Immature natural killer cell (primary cell): ENCODE results near the gene ADCY10. TPM values are rescaled to one million over a fixed set of nuclear protein-coding genes. Genes with fewer than 3 reads are reported as not detected.

Experiments used
- DNase-seq, 3 donors: peaks; one replicate each; pipeline ENCODE4 v3.0.0; 2022; ENCODE audit warnings: mixed read lengths in 1 of 3
- H3K27ac Mint-ChIP-seq, 6 donors: one replicate each; pipeline ENCODE4 v1.8.0; 2020; ENCODE audit warnings: mixed read lengths in 6 of 6, mild to moderate bottlenecking in 5 of 6, inconsistent platforms in 4 of 6, moderate library complexity in 3 of 6
- H3K27me3 Mint-ChIP-seq, 3 donors: one replicate each; pipeline ENCODE4 v1.8.0; 2020 to 2021; ENCODE audit warnings: low read depth in 3 of 3, mild to moderate bottlenecking in 3 of 3, mixed read lengths in 3 of 3, moderate library complexity in 3 of 3, inconsistent platforms in 1 of 3
- H3K36me3 Mint-ChIP-seq, 3 donors: one replicate each; pipeline ENCODE4 v1.8.0; 2020; ENCODE audit warnings: mixed read lengths in 3 of 3, inconsistent platforms in 2 of 3, mild to moderate bottlenecking in 2 of 3
- H3K4me1 Mint-ChIP-seq, 2 donors: one replicate each; pipeline ENCODE4 v1.8.0; 2020; ENCODE audit warnings: inconsistent platforms in 2 of 2, mild to moderate bottlenecking in 2 of 2, mixed read lengths in 2 of 2, moderate library complexity in 1 of 2
- H3K4me3 Mint-ChIP-seq, 5 donors: one replicate each; pipeline ENCODE4 v1.8.0; 2020; ENCODE audit warnings: mild to moderate bottlenecking in 5 of 5, mixed read lengths in 5 of 5, inconsistent platforms in 3 of 5, moderate library complexity in 3 of 5
- H3K9me3 Mint-ChIP-seq, 6 donors: one replicate each; pipeline ENCODE4 v1.8.0; 2020; ENCODE audit warnings: mild to moderate bottlenecking in 6 of 6, mixed read lengths in 6 of 6, inconsistent platforms in 4 of 6, moderate library complexity in 3 of 6
- polyA plus RNA-seq, 3 donors: library from polyadenylated mRNA; unstranded; fragments of 300-500 nt; fragmentation: Illumina TruSeq; gene quantifications; one replicate each; pipeline ENCODE4 v1.2.3, GENCODE V29; 2021

ADCY10 gene
- polyA plus RNA-seq, 3 donors from 2014 or later = not detected

- DNase-seq = no peak
- H3K4me3 Mint-ChIP-seq = no peak overlapping the region
- H3K36me3 Mint-ChIP-seq = no peaks in the 10 kb centered on the region
- H3K27ac Mint-ChIP-seq = no peak overlapping the region
- H3K27me3 Mint-ChIP-seq = peaks cover 0 to 3% (median under 1%) of the 10 kb centered on the region in 3 donors
- H3K4me1 Mint-ChIP-seq = peaks cover 23 to 29% of the 10 kb centered on the region in 2 donors
- no peaks in the 10 kb centered on the region for H3K9me3 Mint-ChIP-seq
Measured at GRCh38 chr1:167802235-167802634, 111.7 kb downstream of the ADCY10 start.

GRCh38 chr1:167800251-167800650 lies 113.7 kb downstream of the ADCY10 start:
- H3K4me3 Mint-ChIP-seq = no peak overlapping the region
- H3K4me1 Mint-ChIP-seq = peaks cover 18 to 20% of the 10 kb centered on the region in 2 donors
- H3K36me3 Mint-ChIP-seq = no peaks in the 10 kb centered on the region
- DNase-seq = no peak
- H3K27ac Mint-ChIP-seq = no peak overlapping the region
- peaks cover 0 to 3% (median 3%) of the 10 kb centered on the region in 3 donors for H3K27me3 Mint-ChIP-seq
- H3K9me3 Mint-ChIP-seq = no peaks in the 10 kb centered on the region

GRCh38 chr1:167799747-167800146 lies 114.2 kb downstream of the ADCY10 start:
- Mint-ChIP-seq H3K27me3 (peaks cover 0 to 3% (median 3%) of the 10 kb centered on the region in 3 donors), H3K27ac (no peak overlapping the region), H3K36me3 (no peaks in the 10 kb centered on the region), H3K9me3 (no peaks in the 10 kb centered on the region), H3K4me3 (no peak overlapping the region), H3K4me1 (peaks cover 13 to 15% of the 10 kb centered on the region in 2 donors)
- no peak for DNase-seq

- peaks cover 0 to 3% (median 1%) of the 10 kb centered on the region in 3 donors for H3K27me3 Mint-ChIP-seq
- DNase-seq = no peak
- no peak overlapping the region for H3K27ac Mint-ChIP-seq
- no peaks in the 10 kb centered on the region for H3K9me3 Mint-ChIP-seq
- H3K4me1 Mint-ChIP-seq = peaks cover 5 to 7% of the 10 kb centered on the region in 2 donors
- H3K36me3 Mint-ChIP-seq = no peaks in the 10 kb centered on the region
- H3K4me3 Mint-ChIP-seq = no peak overlapping the region
Measured at GRCh38 chr1:167798952-167799351, 115.0 kb downstream of the ADCY10 start.

- Mint-ChIP-seq H3K36me3 (peaks cover 0 to 5% (median 0%) of the 10 kb centered on the region in 3 donors), H3K9me3 (no peaks in the 10 kb centered on the region), H3K4me1 (no peaks in the 10 kb centered on the region), H3K27me3 (peaks cover 0 to 3% (median 1%) of the 10 kb centered on the region in 3 donors), H3K27ac (peak overlapping the region in 1 of 6 donors; percentile 0), H3K4me3 (no peak overlapping the region)
- DNase-seq = no peak
Measured at GRCh38 chr1:167797015-167797414, 116.9 kb downstream of the ADCY10 start.

- peaks cover 0 to 3% (median 0%) of the 10 kb centered on the region in 3 donors for H3K27me3 Mint-ChIP-seq
- H3K27ac Mint-ChIP-seq = no peak overlapping the region
- H3K36me3 Mint-ChIP-seq = peaks cover 0 to 5% (median 0%) of the 10 kb centered on the region in 3 donors
- no peaks in the 10 kb centered on the region for H3K4me1 Mint-ChIP-seq
- no peaks in the 10 kb centered on the region for H3K9me3 Mint-ChIP-seq
- H3K4me3 Mint-ChIP-seq = no peak overlapping the region
- no peak for DNase-seq
Measured at GRCh38 chr1:167795810-167796740, 117.9 kb downstream of the ADCY10 start.

- Mint-ChIP-seq H3K4me1 (no peaks in the 10 kb centered on the region), H3K36me3 (peaks cover 0 to 12% (median 10%) of the 10 kb centered on the region in 3 donors), H3K4me3 (no peak overlapping the region), H3K9me3 (no peaks in the 10 kb centered on the region), H3K27ac (no peak overlapping the region), H3K27me3 (peaks cover 0 to 3% (median 2%) of the 10 kb centered on the region in 3 donors)
- no peak for DNase-seq
Measured at GRCh38 chr1:167794043-167794442, 119.9 kb downstream of the ADCY10 start.

GRCh38 chr1:167792188-167792565 lies 121.8 kb downstream of the ADCY10 start:
- H3K36me3 Mint-ChIP-seq = peaks cover 9 to 20% (median 10%) of the 10 kb centered on the region in 3 donors
- H3K4me3 Mint-ChIP-seq = no peak overlapping the region
- DNase-seq = no peak
- no peaks in the 10 kb centered on the region for H3K9me3 Mint-ChIP-seq
- H3K4me1 Mint-ChIP-seq = no peaks in the 10 kb centered on the region
- H3K27me3 Mint-ChIP-seq = peaks cover 0 to 2% (median 2%) of the 10 kb centered on the region in 3 donors
- no peak overlapping the region for H3K27ac Mint-ChIP-seq

- Mint-ChIP-seq H3K27me3 (peaks cover 0 to 2% (median 0%) of the 10 kb centered on the region in 3 donors), H3K4me1 (no peaks in the 10 kb centered on the region), H3K9me3 (no peaks in the 10 kb centered on the region), H3K27ac (no peak overlapping the region), H3K4me3 (no peak overlapping the region), H3K36me3 (peaks cover 9 to 20% (median 10%) of the 10 kb centered on the region in 3 donors)
- DNase-seq = no peak
Measured at GRCh38 chr1:167791281-167792187, 122.4 kb downstream of the ADCY10 start.

- DNase-seq = no peak
- peaks cover 0 to 4% (median 0%) of the 10 kb centered on the region in 3 donors for H3K27me3 Mint-ChIP-seq
- H3K9me3 Mint-ChIP-seq = no peaks in the 10 kb centered on the region
- no peak overlapping the region for H3K4me3 Mint-ChIP-seq
- H3K36me3 Mint-ChIP-seq = peaks cover 9 to 20% (median 10%) of the 10 kb centered on the region in 3 donors
- no peak overlapping the region for H3K27ac Mint-ChIP-seq
- H3K4me1 Mint-ChIP-seq = no peaks in the 10 kb centered on the region
Measured at GRCh38 chr1:167790117-167790516, 123.8 kb downstream of the ADCY10 start.

GRCh38 chr1:167789501-167789900 lies 124.4 kb downstream of the ADCY10 start:
- no peaks in the 10 kb centered on the region for H3K4me1 Mint-ChIP-seq
- no peak overlapping the region for H3K27ac Mint-ChIP-seq
- H3K27me3 Mint-ChIP-seq = peaks cover 0 to 5% (median 0%) of the 10 kb centered on the region in 3 donors
- H3K4me3 Mint-ChIP-seq = no peak overlapping the region
- no peaks in the 10 kb centered on the region for H3K9me3 Mint-ChIP-seq
- peaks cover 9 to 20% (median 10%) of the 10 kb centered on the region in 3 donors for H3K36me3 Mint-ChIP-seq
- no peak for DNase-seq

- Mint-ChIP-seq H3K36me3 (peaks cover 5 to 20% (median 9%) of the 10 kb centered on the region in 3 donors), H3K4me3 (no peak overlapping the region), H3K9me3 (no peaks in the 10 kb centered on the region), H3K27ac (no peak overlapping the region), H3K27me3 (peaks cover 0 to 7% (median 0%) of the 10 kb centered on the region in 3 donors), H3K4me1 (no peaks in the 10 kb centered on the region)
- DNase-seq = no peak
Measured at GRCh38 chr1:167786502-167786901, 127.4 kb downstream of the ADCY10 start.

- H3K4me3 Mint-ChIP-seq = no peak overlapping the region
- DNase-seq = peak in 2 of 3 donors; percentile 5 to 10
- peaks cover 0 to 7% (median 0%) of the 10 kb centered on the region in 3 donors for H3K27me3 Mint-ChIP-seq
- H3K27ac Mint-ChIP-seq = no peak overlapping the region
- no peaks in the 10 kb centered on the region for H3K4me1 Mint-ChIP-seq
- H3K9me3 Mint-ChIP-seq = no peaks in the 10 kb centered on the region
- peaks cover 0 to 16% (median 9%) of the 10 kb centered on the region in 3 donors for H3K36me3 Mint-ChIP-seq
Measured at GRCh38 chr1:167784876-167785550, 128.9 kb downstream of the ADCY10 start.
